ENCODE data around the gene NAV2.

NAV2 gene

DNA sequence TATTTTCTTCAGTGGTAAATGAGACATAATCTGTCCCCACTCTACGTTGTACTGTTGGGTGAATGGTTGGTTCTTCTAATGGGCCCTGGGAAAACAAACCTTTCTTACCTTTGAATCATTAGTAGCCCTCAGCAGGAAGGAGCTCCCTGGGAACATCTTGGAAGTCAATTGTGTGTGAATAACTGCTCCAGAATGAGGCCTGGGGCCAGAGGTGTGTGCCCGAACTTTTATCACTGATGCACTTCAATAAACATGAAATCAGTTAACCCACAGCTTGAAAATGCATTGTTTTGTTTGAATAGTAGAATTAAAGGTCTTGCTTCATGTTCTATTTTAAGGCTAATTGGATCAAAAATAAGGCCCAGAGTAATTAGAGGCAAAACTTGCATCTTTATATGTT is 67.1 kb downstream of the NAV2 start:
- TF ChIP-seq, protein P1, sequence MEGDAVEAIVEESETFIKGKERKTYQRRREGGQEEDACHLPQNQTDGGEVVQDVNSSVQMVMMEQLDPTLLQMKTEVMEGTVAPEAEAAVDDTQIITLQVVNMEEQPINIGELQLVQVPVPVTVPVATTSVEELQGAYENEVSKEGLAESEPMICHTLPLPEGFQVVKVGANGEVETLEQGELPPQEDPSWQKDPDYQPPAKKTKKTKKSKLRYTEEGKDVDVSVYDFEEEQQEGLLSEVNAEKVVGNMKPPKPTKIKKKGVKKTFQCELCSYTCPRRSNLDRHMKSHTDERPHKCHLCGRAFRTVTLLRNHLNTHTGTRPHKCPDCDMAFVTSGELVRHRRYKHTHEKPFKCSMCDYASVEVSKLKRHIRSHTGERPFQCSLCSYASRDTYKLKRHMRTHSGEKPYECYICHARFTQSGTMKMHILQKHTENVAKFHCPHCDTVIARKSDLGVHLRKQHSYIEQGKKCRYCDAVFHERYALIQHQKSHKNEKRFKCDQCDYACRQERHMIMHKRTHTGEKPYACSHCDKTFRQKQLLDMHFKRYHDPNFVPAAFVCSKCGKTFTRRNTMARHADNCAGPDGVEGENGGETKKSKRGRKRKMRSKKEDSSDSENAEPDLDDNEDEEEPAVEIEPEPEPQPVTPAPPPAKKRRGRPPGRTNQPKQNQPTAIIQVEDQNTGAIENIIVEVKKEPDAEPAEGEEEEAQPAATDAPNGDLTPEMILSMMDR (IDR thresholded peaks at IDR 0.05; ENCODE audit: low read length, missing control alignments), result no peak
- DNase-seq (ENCODE audit: low read depth), result no peak
- no peak overlapping the region for H3K4me3 ChIP-seq (replicated peaks; ENCODE audit: low read depth, low read length)

DNA sequence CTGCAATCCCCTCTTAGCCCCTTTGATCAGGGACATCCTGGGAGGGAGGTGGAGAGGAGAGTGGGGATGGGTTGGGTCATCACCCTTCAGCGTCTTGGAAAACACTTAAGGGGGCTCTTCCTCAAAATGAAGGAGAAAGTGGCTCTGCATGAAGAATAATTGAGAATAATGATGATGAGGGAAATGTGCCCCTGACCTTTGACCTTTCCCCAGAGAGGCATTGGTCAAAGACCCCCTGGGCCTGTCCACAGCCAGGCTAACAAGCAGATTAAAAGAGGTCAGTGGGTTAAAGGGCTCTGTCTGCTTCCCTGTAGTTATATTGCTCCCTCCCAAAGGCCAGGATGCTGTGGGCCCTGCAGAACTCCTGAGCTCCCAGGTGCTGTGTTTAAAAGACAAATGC is 68.7 kb downstream of the NAV2 start:
- TF ChIP-seq, protein P1 (IDR thresholded peaks at IDR 0.05; ENCODE audit: low read length, missing control alignments), result no peak
- no peak for DNase-seq (ENCODE audit: low read depth)
- H3K4me3 ChIP-seq (replicated peaks; ENCODE audit: low read depth, low read length), result no peak overlapping the region

DNA sequence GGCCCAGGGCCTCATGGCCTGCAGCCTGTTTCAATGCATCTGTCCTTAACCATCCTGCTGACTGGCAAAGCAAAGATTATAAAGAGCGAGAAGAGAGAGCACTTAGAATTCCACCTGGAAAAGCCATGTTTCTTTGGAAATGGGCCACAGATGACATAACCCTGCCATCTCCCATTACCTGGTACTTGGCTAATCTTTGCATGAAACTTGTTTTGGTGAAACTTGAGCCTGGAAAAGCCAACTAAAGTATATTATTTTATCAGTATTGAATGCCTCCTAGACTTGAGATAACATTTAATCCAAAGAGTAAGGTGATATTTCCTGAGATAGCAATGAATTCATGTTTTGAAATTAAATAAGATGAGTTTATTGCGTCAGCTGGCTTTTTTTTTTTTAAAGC is 72.6 kb downstream of the NAV2 start:
- TF ChIP-seq, protein P1 (IDR thresholded peaks at IDR 0.05; ENCODE audit: low read length, missing control alignments), result no peak
- DNase-seq (ENCODE audit: low read depth), result no peak
- H3K4me3 ChIP-seq (replicated peaks; ENCODE audit: low read depth, low read length), result no peak overlapping the region

DNA sequence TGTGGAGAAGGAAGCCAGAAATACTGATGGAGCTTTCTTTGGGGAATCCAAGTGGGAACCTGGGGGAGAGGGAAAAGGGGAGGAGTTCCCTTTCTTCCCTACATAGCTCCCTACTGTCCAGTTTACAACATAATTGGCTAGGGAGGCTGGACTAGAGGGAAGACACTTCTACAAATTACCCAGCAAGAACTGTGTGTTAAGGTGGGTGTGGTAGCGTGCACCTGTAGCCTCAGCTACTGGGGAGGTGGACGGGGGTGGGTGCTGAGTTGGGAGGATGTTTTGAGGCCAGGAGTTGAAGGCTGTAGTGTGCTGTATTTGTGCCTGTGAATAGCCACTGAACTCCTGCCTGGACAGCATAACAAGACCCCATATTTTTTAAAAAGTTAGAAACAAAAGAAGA is 74.0 kb downstream of the NAV2 start:
- no peak overlapping the region for H3K4me3 ChIP-seq (replicated peaks; ENCODE audit: low read depth, low read length)
- no peak for DNase-seq (ENCODE audit: low read depth)
- TF ChIP-seq, protein P1 (IDR thresholded peaks at IDR 0.05; ENCODE audit: low read length, missing control alignments), result no peak

DNA sequence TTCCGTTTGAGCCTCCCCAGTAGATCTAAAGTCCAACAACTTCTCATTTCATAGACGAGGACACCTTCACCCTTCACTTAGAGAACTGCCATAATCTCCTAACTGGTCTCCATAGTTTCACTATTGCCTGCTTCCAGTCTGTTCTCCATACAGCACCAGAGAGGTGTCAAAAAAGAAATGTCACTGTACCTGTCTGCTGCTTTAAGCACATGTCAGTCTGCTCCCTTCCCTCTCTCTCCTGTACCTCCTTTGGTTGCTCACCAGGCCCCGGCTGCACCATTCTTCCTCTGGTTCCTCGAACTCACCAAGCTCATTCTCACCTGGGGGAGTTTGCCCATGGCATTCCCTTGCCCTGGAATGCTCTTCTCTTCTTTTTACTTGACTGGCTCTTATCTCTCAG is 75.8 kb downstream of the NAV2 start:
- no peak overlapping the region for H3K4me3 ChIP-seq (replicated peaks; ENCODE audit: low read depth, low read length)
- TF ChIP-seq, protein P1 (IDR thresholded peaks at IDR 0.05; ENCODE audit: low read length, missing control alignments), result no peak
- DNase-seq (ENCODE audit: low read depth), result no peak

DNA sequence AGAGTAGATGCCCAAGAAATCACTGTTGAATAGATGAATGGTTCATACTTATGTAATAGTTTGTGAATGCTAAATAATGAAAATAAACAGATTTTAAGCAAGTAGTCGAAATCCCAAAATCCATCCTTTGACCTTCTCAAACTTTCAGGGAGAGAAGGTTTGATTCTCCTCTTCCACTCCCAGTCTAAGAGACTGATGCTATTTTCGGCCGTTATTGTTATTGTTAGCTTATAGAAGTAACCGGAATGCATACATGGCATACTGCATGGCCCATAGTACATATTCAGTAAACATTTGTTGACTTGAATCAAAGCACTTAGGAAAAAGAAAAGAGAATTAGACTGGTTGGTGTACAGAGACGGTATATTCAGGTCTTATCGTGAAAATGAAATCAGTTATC is 76.6 kb downstream of the NAV2 start:
- TF ChIP-seq, protein P1 (IDR thresholded peaks at IDR 0.05; ENCODE audit: low read length, missing control alignments), result no peak
- no peak for DNase-seq (ENCODE audit: low read depth)
- H3K4me3 ChIP-seq (replicated peaks; ENCODE audit: low read depth, low read length), result no peak overlapping the region

DNA sequence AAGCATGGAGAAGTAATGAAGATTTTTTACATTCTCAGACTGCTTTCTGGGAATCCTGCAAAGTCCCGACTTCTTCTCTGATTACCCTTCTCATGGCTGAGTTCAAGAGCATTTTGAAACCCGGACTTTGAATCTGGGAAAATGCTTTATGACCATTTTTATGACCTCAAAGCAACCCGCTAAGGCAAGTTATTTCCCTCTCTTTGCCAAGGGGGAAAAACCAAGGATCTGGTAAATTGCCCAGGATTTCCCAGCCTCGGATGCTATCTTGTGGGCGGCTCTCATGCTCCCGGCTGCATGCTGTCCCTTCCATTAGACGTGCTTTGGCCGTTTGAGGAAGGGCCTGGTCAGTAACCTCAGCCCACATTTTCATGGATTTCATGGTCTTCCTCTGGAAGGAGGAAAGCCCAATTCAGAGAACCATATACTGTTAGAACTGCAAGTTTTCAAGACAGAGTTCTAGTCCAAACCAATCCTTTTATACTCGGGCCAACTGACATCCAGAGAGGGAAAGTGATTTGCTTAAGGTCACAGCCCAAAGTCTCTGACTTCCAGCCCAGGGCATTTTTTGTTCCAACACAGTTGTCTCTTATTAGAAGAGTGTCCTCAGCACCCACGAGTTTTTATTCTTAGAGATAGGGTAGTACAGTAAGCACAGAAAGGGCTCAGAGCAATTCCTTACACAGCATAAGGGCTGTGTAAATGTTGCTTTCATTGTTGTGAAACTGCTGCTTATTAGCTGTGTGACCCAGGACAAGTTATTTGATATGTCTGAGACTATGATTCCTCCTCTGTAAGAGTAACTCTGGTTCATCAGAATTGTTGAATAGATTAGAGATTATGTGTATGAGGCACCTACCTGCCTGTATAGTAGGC is 77.4 kb downstream of the NAV2 start:
- TF ChIP-seq, protein P1 (IDR thresholded peaks at IDR 0.05; ENCODE audit: low read length, missing control alignments), result no peak
- peak; percentile 77 for DNase-seq (ENCODE audit: low read depth)
- H3K4me3 ChIP-seq (replicated peaks; ENCODE audit: low read depth, low read length), result no peak overlapping the region

All from fibroblast of pulmonary artery (primary cell).